Embryonic facial prominence (tissue), 1 donor: ENCODE data around the gene ACSM6.

Experiments
- DNase-seq: peaks from one replicate; pipeline ENCODE4 v3.0.0-alpha.2; 2016; ENCODE audit errors: extremely low spot score

Gene ACSM6

GRCh38 chr10:95245425-95246055, 51.5 kb downstream of the ACSM6 start:
- DNase-seq, result no peak

- no peak for DNase-seq
These were observed 52.6 kb downstream of the ACSM6 start for GRCh38 chr10:95246582-95247051.

GRCh38 chr10:95247200-95247880, 53.3 kb downstream of the ACSM6 start:
- DNase-seq, result no peak

- no peak for DNase-seq
These were observed 54.0 kb downstream of the ACSM6 start for GRCh38 chr10:95247881-95248583.

GRCh38 chr10:95248989-95249388, 55.0 kb downstream of the ACSM6 start:
- no peak for DNase-seq

GRCh38 chr10:95249467-95249866, 55.4 kb downstream of the ACSM6 start:
- no peak for DNase-seq

- no peak for DNase-seq
These were observed 56.8 kb downstream of the ACSM6 start for GRCh38 chr10:95250856-95251255.

GRCh38 chr10:95253007-95253406, 59.0 kb downstream of the ACSM6 start:
- no peak for DNase-seq

- no peak for DNase-seq
These were observed 59.6 kb downstream of the ACSM6 start for GRCh38 chr10:95253686-95254085.

GRCh38 chr10:95254629-95255028, 60.6 kb downstream of the ACSM6 start:
- no peak for DNase-seq

- no peak for DNase-seq
These were observed 62.2 kb downstream of the ACSM6 start for GRCh38 chr10:95256268-95256667.

- no peak for DNase-seq
These were observed 63.8 kb downstream of the ACSM6 start for GRCh38 chr10:95257849-95258248.

- DNase-seq, result no peak
These were observed 66.4 kb downstream of the ACSM6 start for GRCh38 chr10:95260397-95260881.

- no peak for DNase-seq
These were observed 67.0 kb downstream of the ACSM6 start for GRCh38 chr10:95260909-95261552.

- DNase-seq, result no peak
These were observed 67.9 kb downstream of the ACSM6 start for GRCh38 chr10:95261926-95262325.

GRCh38 chr10:95262763-95263518, 68.9 kb downstream of the ACSM6 start:
- DNase-seq, result no peak

- DNase-seq, result no peak
These were observed 69.8 kb downstream of the ACSM6 start for GRCh38 chr10:95263864-95264226.

- no peak for DNase-seq
These were observed 70.4 kb downstream of the ACSM6 start for GRCh38 chr10:95264227-95265051.

- no peak for DNase-seq
These were observed 71.5 kb downstream of the ACSM6 start for GRCh38 chr10:95265572-95265971.

GRCh38 chr10:95266674-95267095, 72.6 kb downstream of the ACSM6 start:
- DNase-seq, result peak; percentile 39

GRCh38 chr10:95267251-95267650, 73.2 kb downstream of the ACSM6 start:
- DNase-seq, result no peak
